Astrocyte (in vitro differentiated cells and primary cell): ENCODE data around the gene UBE2J2. TPM values are rescaled to one million over a fixed set of nuclear protein-coding genes. Genes with fewer than 3 reads are reported as not detected.

Experiments used
- DNase-seq: peaks from one replicate; pipeline ENCODE4 v3.0.0-alpha.2; 2010; ENCODE audit warnings: low read depth
- FAIRE-seq: peaks from 2 replicates; lab custom pipeline; 2011; peaks lifted over from hg19 to GRCh38; lab: Jason Lieb, UNC
- H2AFZ ChIP-seq: 2 replicates; pipeline ENCODE4 v1.6.0; 2012; ENCODE audit warnings: low read depth, low read length, inconsistent platforms
- H3K27ac ChIP-seq: 2 replicates; pipeline ENCODE4 v1.5.1; 2011; ENCODE audit warnings: low read depth, low read length, inconsistent platforms
- H3K27me3 ChIP-seq: 2 replicates; pipeline ENCODE4 v1.6.0; 2011; ENCODE audit warnings: low read length, inconsistent platforms; ENCODE audit not compliant: insufficient read depth
- H3K36me3 ChIP-seq: 2 replicates; pipeline ENCODE4 v1.5.1; 2011; ENCODE audit warnings: low read length, inconsistent platforms; ENCODE audit not compliant: insufficient read depth
- H3K4me1 ChIP-seq: 2 replicates; pipeline ENCODE4 v1.5.1; 2011; ENCODE audit warnings: low read length, inconsistent platforms; ENCODE audit not compliant: insufficient read depth
- H3K4me2 ChIP-seq: 2 replicates; pipeline ENCODE4 v1.6.0; 2012; ENCODE audit warnings: low read length, inconsistent platforms
- H3K4me3 ChIP-seq: 2 replicates; pipeline ENCODE4 v1.5.1; 2011; ENCODE audit warnings: low read depth, mild to moderate bottlenecking, low read length, inconsistent platforms; ENCODE audit not compliant: insufficient read depth
- H3K79me2 ChIP-seq: 2 replicates; pipeline ENCODE4 v1.6.0; 2012; ENCODE audit warnings: mild to moderate bottlenecking, low read length, inconsistent platforms; ENCODE audit not compliant: insufficient read depth
- H3K9ac ChIP-seq: 2 replicates; pipeline ENCODE4 v1.6.0; 2012; ENCODE audit warnings: mild to moderate bottlenecking, low read length, inconsistent platforms
- H3K9me3 ChIP-seq: 2 replicates; pipeline ENCODE4 v1.5.1; 2012; ENCODE audit warnings: low read depth, mild to moderate bottlenecking, low read length, inconsistent platforms; ENCODE audit not compliant: insufficient read depth
- H4K20me1 ChIP-seq: 2 replicates; pipeline ENCODE4 v1.6.0; 2012; ENCODE audit warnings: low read length, inconsistent platforms; ENCODE audit not compliant: insufficient read depth
- H3K27ac Mint-ChIP-seq: one replicate; pipeline ENCODE4 v1.8.0; 2021; ENCODE audit warnings: mild to moderate bottlenecking, mixed read lengths; ENCODE audit not compliant: unreplicated experiment
- H3K27me3 Mint-ChIP-seq: one replicate; pipeline ENCODE4 v1.8.0; 2021; ENCODE audit warnings: low read depth, mixed read lengths; ENCODE audit not compliant: unreplicated experiment
- H3K36me3 Mint-ChIP-seq: one replicate; pipeline ENCODE4 v1.8.0; 2021; ENCODE audit warnings: low read depth, mixed read lengths; ENCODE audit not compliant: unreplicated experiment
- H3K4me1 Mint-ChIP-seq: one replicate; pipeline ENCODE4 v1.8.0; 2021; ENCODE audit warnings: low read depth, mixed read lengths; ENCODE audit not compliant: unreplicated experiment
- H3K4me3 Mint-ChIP-seq: one replicate; pipeline ENCODE4 v1.8.0; 2021; ENCODE audit warnings: mild to moderate bottlenecking, moderate library complexity, mixed read lengths; ENCODE audit not compliant: unreplicated experiment
- H3K9me3 Mint-ChIP-seq: one replicate; pipeline ENCODE4 v1.8.0; 2021; ENCODE audit warnings: mild to moderate bottlenecking, mixed read lengths; ENCODE audit not compliant: unreplicated experiment
- CTCF ChIP-seq: IDR thresholded peaks from 2 replicates; pipeline ENCODE4 v1.5.1; 2011; ENCODE audit warnings: low read depth, mild to moderate bottlenecking, inconsistent platforms, low read length, moderate library complexity; ENCODE audit not compliant: insufficient read depth
- EZH2 ChIP-seq: IDR thresholded peaks from 2 replicates; pipeline ENCODE4 v1.6.1; 2012; ENCODE audit warnings: mild to moderate bottlenecking, low read length, inconsistent platforms; ENCODE audit not compliant: insufficient read depth
- total RNA-seq: library from RNA; stranded (reverse); gene quantifications from 2 replicates; pipeline ENCODE4 v1.2.1, GENCODE V29; 2021

Gene UBE2J2
- total RNA-seq, 1 donor from 2014 or later = 67.4 TPM

GRCh38 chr1:1273209-1273511 is 494 bp downstream of the UBE2J2 start:
- Histone ChIP-seq H3K9me3 (no peaks in the 10 kb centered on the region), H3K36me3 (no peaks in the 10 kb centered on the region), H3K27me3 (no peaks in the 10 kb centered on the region), H3K4me2 (peak overlapping the region; percentile 99), H3K9ac (peak overlapping the region; percentile 99), H3K4me3 (peak overlapping the region; percentile 88), H3K27ac (peak overlapping the region; percentile 90), H3K4me1 (peaks cover 40% of the 10 kb centered on the region), H3K79me2 (peaks cover 55% of the 10 kb centered on the region), H2AFZ (peak overlapping the region; percentile 44), H4K20me1 (peaks cover 44% of the 10 kb centered on the region)
- TF ChIP-seq CTCF = no peak
- no peak for TF ChIP-seq EZH2
- FAIRE-seq = no peak
- no peak for DNase-seq
- Mint-ChIP-seq H3K4me3 (peak overlapping the region; percentile 93), H3K9me3 (no peaks in the 10 kb centered on the region), H3K27ac (peak overlapping the region; percentile 93), H3K27me3 (no peaks in the 10 kb centered on the region), H3K4me1 (peaks cover 35% of the 10 kb centered on the region), H3K36me3 (peaks cover 7% of the 10 kb centered on the region)

- Mint-ChIP-seq H3K36me3 (peaks cover 8% of the 10 kb centered on the region), H3K4me3 (peak overlapping the region; percentile 93), H3K4me1 (peaks cover 35% of the 10 kb centered on the region), H3K27ac (peak overlapping the region; percentile 93), H3K27me3 (no peaks in the 10 kb centered on the region), H3K9me3 (no peaks in the 10 kb centered on the region)
- no peaks in the 10 kb centered on the region for H3K27me3 ChIP-seq
- DNase-seq (no peak), FAIRE-seq (no peak)
- H3K36me3 ChIP-seq = no peaks in the 10 kb centered on the region
- H3K4me1 ChIP-seq = peaks cover 40% of the 10 kb centered on the region
- H3K27ac ChIP-seq = peak overlapping the region; percentile 90
- TF ChIP-seq CTCF (no peak), EZH2 (no peak)
- peaks cover 47% of the 10 kb centered on the region for H4K20me1 ChIP-seq
- peak overlapping the region; percentile 99 for H3K4me2 ChIP-seq
- peaks cover 61% of the 10 kb centered on the region for H3K79me2 ChIP-seq
- H2AFZ ChIP-seq = no peak overlapping the region
- H3K9me3 ChIP-seq = no peaks in the 10 kb centered on the region
- peak overlapping the region; percentile 99 for H3K9ac ChIP-seq
- peak overlapping the region; percentile 88 for H3K4me3 ChIP-seq
These were observed 1.1 kb downstream of the UBE2J2 start for GRCh38 chr1:1272341-1273208.

GRCh38 chr1:1270813-1271212 is 2.8 kb downstream of the UBE2J2 start:
- Mint-ChIP-seq H3K4me3 (peak overlapping the region; percentile 85), H3K4me1 (peaks cover 34% of the 10 kb centered on the region), H3K27ac (peak overlapping the region; percentile 37), H3K36me3 (peaks cover 11% of the 10 kb centered on the region), H3K27me3 (no peaks in the 10 kb centered on the region), H3K9me3 (no peaks in the 10 kb centered on the region)
- H3K36me3 ChIP-seq = no peaks in the 10 kb centered on the region
- TF ChIP-seq EZH2 = no peak
- no peak for TF ChIP-seq CTCF
- FAIRE-seq (no peak), DNase-seq (peak; percentile 57)
- no peak overlapping the region for H2AFZ ChIP-seq
- peak overlapping the region; percentile 55 for H3K4me2 ChIP-seq
- no peak overlapping the region for H3K4me3 ChIP-seq
- peak overlapping the region; percentile 44 for H3K9ac ChIP-seq
- H3K4me1 ChIP-seq = peaks cover 40% of the 10 kb centered on the region
- peaks cover 52% of the 10 kb centered on the region for H4K20me1 ChIP-seq
- H3K27me3 ChIP-seq = no peaks in the 10 kb centered on the region
- peak overlapping the region; percentile 6 for H3K27ac ChIP-seq
- peaks cover 72% of the 10 kb centered on the region for H3K79me2 ChIP-seq
- H3K9me3 ChIP-seq = no peaks in the 10 kb centered on the region
